Kidney (tissue), 14 donors: ENCODE data around the gene PLB1. TPM values are rescaled to one million over a fixed set of nuclear protein-coding genes. Genes with fewer than 3 reads are reported as not detected.

ENCODE experiments used
- DNase-seq, 5 donors: peaks; one replicate each; pipeline ENCODE4 v3.0.0-alpha.2; 2013 to 2020
- FAIRE-seq: peaks from 2 replicates; lab custom pipeline; 2012; peaks lifted over from hg19 to GRCh38; lab: Jason Lieb, UNC
- H3K27ac ChIP-seq, 2 donors: one replicate each; pipeline ENCODE4 v1.7.0; 2013; ENCODE audit warnings: low read depth in 2 of 2, low read length in 2 of 2, inconsistent platforms in 1 of 2
- H3K27me3 ChIP-seq: one replicate; pipeline ENCODE4 v1.7.1; 2013; ENCODE audit warnings: low read length, inconsistent platforms; ENCODE audit not compliant: control insufficient read depth, insufficient read depth
- H3K36me3 ChIP-seq, 3 donors: one replicate each; pipeline versions ENCODE4 v1.7.0 to v1.7.1; 2013; ENCODE audit warnings: low read length in 3 of 3, control low read depth in 1 of 3, inconsistent platforms in 1 of 3; ENCODE audit not compliant: insufficient read depth in 3 of 3, control insufficient read depth in 2 of 3
- H3K4me1 ChIP-seq, 3 donors: one replicate each; pipeline versions ENCODE4 v1.7.0 to v1.7.1; 2013; ENCODE audit warnings: low read length in 3 of 3, inconsistent platforms in 1 of 3, low read depth in 1 of 3; ENCODE audit not compliant: control insufficient read depth in 2 of 3, insufficient read depth in 2 of 3
- H3K4me3 ChIP-seq, 3 donors: one replicate each; pipeline versions ENCODE4 v1.7.0 to v1.8.1; 2013; ENCODE audit warnings: low read length in 3 of 3, control low read depth in 1 of 3, inconsistent platforms in 1 of 3
- H3K9ac ChIP-seq, 3 donors: one replicate each; pipeline versions ENCODE4 v1.7.0 to v1.7.1; 2013; ENCODE audit warnings: low read length in 3 of 3, control low read depth in 1 of 3, inconsistent platforms in 1 of 3
- H3K9me3 ChIP-seq, 3 donors: one replicate each; pipeline versions ENCODE4 v1.7.0 to v1.7.1; 2013; ENCODE audit warnings: low read length in 3 of 3, control low read depth in 1 of 3, inconsistent platforms in 1 of 3; ENCODE audit not compliant: control insufficient read depth in 2 of 3, insufficient read depth in 1 of 3
- intact Hi-C: fragments of 100-400 bp; cut with DNase I; formaldehyde crosslinking; loops from one replicate; pipeline ENCODE4 v1.11.1; 2022
- polyA plus RNA-seq: library from polyadenylated mRNA; stranded (reverse); fragments of 350-450 nt; fragmentation: Illumina TruSeq; extraction: RNeasy Lipid Tissue Mini Kit (QIAGEN cat#74804); gene quantifications from one replicate; pipeline ENCODE4 v1.2.3, GENCODE V29; 2014; ENCODE audit warnings: low read depth, low replicate concordance; ENCODE audit not compliant: insufficient read depth
- total RNA-seq: library from RNA; stranded (reverse); fragmentation: NEBNext Ultra II Directional; extraction: Animal tissue kit (Norgen Biotek cat#: 25700); gene quantifications from one replicate; pipeline ENCODE4 v1.2.1, GENCODE V29; 2021
- TF ChIP-seq, protein P1 (sequence below): IDR thresholded peaks from 3 replicates; pipeline ENCODE4 v1.5.1; 2012; ENCODE audit warnings: mild to moderate bottlenecking, moderate library complexity, borderline replicate concordance; ENCODE audit not compliant: insufficient read depth; ENCODE audit errors: extremely low read depth
- donor health status: control.
- donor health status: control.
- donor health status: control.
- donor health status: control.
- donor health status: control.
- donor health status: DM: yes; HTN: yes; CAD: no.
- donor health status: Normal renal cell carcinoma (clear cell type).

The PLB1 gene
- total and polyA plus RNA-seq, 2 donors from 2014 or later = 0.95 to 6.8 TPM

DNA sequence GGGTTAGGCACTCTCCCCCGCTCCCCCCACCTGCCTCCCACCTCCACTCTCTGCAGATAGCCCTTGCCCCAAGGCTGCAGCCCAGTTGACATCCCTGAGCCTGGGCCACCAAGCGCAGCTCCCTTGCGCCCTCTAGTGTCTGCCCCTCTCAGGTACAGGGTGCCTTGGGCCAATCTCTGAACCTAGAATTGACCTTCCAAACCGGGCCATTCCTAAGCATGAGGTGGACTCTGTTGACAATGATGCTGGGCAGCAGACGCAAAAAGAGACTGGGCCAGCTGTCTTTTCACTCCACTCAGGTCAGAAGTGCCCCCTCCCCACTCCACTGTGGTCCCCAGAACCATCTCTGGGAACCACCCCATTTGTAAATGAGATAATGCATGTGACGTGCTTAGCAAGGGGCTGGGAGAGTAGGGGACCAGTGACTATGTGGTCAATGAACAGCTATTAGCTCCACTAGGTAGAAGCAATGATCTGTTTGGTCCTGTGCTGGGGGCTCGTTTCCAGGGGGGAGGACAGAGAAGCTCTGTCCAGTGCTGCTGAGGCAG is 43.3 kb upstream of the PLB1 start:
- TF ChIP-seq, protein P1, sequence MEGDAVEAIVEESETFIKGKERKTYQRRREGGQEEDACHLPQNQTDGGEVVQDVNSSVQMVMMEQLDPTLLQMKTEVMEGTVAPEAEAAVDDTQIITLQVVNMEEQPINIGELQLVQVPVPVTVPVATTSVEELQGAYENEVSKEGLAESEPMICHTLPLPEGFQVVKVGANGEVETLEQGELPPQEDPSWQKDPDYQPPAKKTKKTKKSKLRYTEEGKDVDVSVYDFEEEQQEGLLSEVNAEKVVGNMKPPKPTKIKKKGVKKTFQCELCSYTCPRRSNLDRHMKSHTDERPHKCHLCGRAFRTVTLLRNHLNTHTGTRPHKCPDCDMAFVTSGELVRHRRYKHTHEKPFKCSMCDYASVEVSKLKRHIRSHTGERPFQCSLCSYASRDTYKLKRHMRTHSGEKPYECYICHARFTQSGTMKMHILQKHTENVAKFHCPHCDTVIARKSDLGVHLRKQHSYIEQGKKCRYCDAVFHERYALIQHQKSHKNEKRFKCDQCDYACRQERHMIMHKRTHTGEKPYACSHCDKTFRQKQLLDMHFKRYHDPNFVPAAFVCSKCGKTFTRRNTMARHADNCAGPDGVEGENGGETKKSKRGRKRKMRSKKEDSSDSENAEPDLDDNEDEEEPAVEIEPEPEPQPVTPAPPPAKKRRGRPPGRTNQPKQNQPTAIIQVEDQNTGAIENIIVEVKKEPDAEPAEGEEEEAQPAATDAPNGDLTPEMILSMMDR = peak; percentile 93
- no peak for FAIRE-seq
- Histone ChIP-seq H3K27ac (no peak overlapping the region), H3K4me1 (no peaks in the 10 kb centered on the region), H3K4me3 (no peak overlapping the region), H3K27me3 (no peaks in the 10 kb centered on the region), H3K36me3 (no peaks in the 10 kb centered on the region), H3K9me3 (no peaks in the 10 kb centered on the region), H3K9ac (no peak overlapping the region)
- intact Hi-C loops = loop anchor here (10.0 kb wide), 1 partner anchor 748 kb away; no protein-coding TSS in a partner anchor
- peak; percentile 53 to 86 (median 64) for DNase-seq

DNA sequence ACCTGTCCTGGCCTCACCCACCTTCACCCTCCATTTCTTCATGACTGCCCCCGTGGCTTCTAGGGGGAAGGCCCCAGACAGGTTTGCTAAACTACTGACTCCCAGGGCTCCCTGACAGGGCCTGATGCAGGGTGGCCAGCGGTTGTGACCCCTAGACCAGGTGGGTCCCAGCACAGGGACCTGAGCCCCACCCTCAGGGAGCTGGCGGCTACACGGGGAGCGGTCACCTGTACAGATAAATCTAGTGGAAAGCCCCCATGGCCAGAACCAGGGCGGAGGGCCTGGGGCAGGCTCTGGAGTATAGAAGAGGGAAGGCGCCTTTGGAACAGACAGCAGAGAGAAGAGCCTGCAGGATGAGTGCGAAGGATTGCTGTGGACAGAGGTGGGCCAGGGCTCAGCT is 42.5 kb upstream of the PLB1 start:
- no peaks in the 10 kb centered on the region for H3K36me3 ChIP-seq
- DNase-seq (no peak), FAIRE-seq (no peak)
- TF ChIP-seq, protein P1 = no peak
- no peak overlapping the region for H3K4me3 ChIP-seq
- H3K4me1 ChIP-seq = no peaks in the 10 kb centered on the region
- no peak overlapping the region for H3K27ac ChIP-seq
- intact Hi-C loops = loop anchor here (10.0 kb wide), 1 partner anchor 749 kb away; no protein-coding TSS in a partner anchor
- H3K9ac ChIP-seq = no peak overlapping the region
- no peaks in the 10 kb centered on the region for H3K27me3 ChIP-seq
- no peaks in the 10 kb centered on the region for H3K9me3 ChIP-seq

DNA sequence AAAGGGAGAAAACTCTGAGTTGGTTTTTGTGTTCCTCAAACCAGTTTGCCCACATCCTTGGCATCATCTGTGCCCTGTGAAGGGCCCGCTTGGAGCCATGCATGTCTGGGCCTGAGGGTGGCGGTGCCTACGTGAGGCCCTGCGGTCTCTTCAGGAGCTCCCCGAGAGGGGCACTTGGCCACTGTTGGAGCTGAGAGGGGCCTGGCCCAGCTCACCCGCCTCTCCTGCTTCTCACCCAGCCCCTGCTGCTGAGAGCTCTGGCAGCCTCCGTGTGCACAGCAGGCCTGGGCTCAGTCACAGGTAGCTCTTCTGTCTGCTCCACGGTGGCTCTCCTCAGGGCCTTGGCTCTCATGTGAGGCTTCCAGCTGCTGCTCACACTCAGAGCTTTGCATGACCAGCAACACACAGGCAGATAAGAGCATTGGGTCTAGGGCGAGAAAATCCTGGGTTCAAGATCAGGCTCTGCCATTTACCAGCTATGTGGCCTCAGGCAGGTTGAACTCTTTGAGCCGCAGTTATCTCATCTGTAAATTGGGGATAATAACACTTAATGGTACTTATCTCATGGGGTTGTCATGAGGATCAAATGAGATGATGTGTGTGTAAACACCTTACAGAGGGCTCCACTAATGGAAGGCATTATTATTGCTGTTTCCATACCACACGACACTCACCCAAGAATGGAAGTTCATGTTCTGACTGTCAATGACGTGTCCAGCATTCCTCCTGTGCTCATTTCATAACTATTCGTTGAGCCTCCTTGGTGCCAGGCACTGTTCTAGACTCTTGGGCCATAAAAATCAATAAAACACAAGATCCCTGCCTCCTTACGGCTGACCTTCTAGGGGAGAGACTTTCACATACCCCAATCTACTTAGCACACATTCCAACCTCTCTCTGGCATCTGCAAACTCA is 41.6 kb upstream of the PLB1 start:
- no peak for FAIRE-seq
- H3K27ac ChIP-seq = no peak overlapping the region
- intact Hi-C loops = loop anchor here (10.0 kb wide), 1 partner anchor 749 kb away; no protein-coding TSS in a partner anchor
- H3K4me1 ChIP-seq = no peaks in the 10 kb centered on the region
- TF ChIP-seq, protein P1 = no peak
- H3K4me3 ChIP-seq = no peak overlapping the region
- no peaks in the 10 kb centered on the region for H3K9me3 ChIP-seq
- no peaks in the 10 kb centered on the region for H3K27me3 ChIP-seq
- no peak overlapping the region for H3K9ac ChIP-seq
- DNase-seq = no peak
- no peaks in the 10 kb centered on the region for H3K36me3 ChIP-seq
